Stomach smooth muscle (tissue), 2 donors: Measurements from ENCODE around the gene CANX.

Source experiments
- H3K27ac ChIP-seq: one replicate; pipeline ENCODE4 v1.7.0; 2013; ENCODE audit warnings: mild to moderate bottlenecking, low read length, inconsistent platforms
- H3K27me3 ChIP-seq, 2 donors: one replicate each; pipeline ENCODE4 v1.7.0; 2013; ENCODE audit warnings: low read length in 2 of 2; ENCODE audit not compliant: insufficient read depth in 2 of 2, control insufficient read depth in 1 of 2
- H3K36me3 ChIP-seq, 2 donors: one replicate each; pipeline ENCODE4 v1.7.0; 2013; ENCODE audit warnings: low read length in 2 of 2; ENCODE audit not compliant: control insufficient read depth in 2 of 2, insufficient read depth in 2 of 2
- H3K4me1 ChIP-seq: one replicate; pipeline ENCODE4 v1.7.0; 2013; ENCODE audit warnings: low read length; ENCODE audit not compliant: control insufficient read depth, insufficient read depth
- H3K4me3 ChIP-seq, 2 donors: one replicate each; pipeline ENCODE4 v1.7.0; 2013; ENCODE audit warnings: low read length in 2 of 2
- H3K9ac ChIP-seq, 2 donors: one replicate each; pipeline ENCODE4 v1.7.0; 2013; ENCODE audit warnings: low read length in 2 of 2, mild to moderate bottlenecking in 1 of 2
- H3K9me3 ChIP-seq, 2 donors: one replicate each; pipeline ENCODE4 v1.7.0; 2013; ENCODE audit warnings: low read length in 2 of 2; ENCODE audit not compliant: control insufficient read depth in 2 of 2
- donor health status: healthy.
- donor health status: Pancreatic carcinoma.

The CANX gene

DNA sequence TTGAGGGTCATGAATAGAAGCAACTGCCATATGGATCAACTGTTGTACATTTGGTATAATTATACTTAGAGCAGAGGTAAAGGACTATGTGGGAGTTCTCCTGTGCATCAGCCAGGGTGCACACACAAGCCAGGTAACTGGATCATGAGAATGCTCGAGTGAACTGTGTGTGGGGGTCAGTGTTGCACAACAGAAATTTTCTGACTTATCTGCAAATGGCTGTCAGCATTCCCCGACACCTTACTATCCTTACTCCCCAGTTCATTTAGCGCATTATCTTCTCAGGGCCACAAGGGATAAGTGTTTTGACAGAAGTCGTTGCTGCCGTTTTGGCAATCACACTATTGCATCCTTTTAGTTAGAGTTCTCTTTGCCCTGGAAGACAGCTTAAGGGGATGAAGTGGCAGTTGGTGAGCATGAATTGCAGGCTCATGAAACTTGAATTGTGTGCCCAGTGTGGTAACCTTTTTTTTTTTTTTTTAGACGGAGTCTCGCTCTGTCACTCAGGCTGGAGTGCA, 1.7 kb downstream of the CANX start:
- H3K27me3 ChIP-seq, result no peaks in the 10 kb centered on the region
- H3K4me3 ChIP-seq, result peak overlapping the region; percentile 21 to 88
- peaks cover 0 to 3% of the 10 kb centered on the region in 2 donors for H3K36me3 ChIP-seq
- H3K9me3 ChIP-seq, result no peaks in the 10 kb centered on the region
- H3K9ac ChIP-seq, result peak overlapping the region; percentile 97 to 99
- no peak overlapping the region for H3K27ac ChIP-seq
- H3K4me1 ChIP-seq, result peaks cover 17% of the 10 kb centered on the region

DNA sequence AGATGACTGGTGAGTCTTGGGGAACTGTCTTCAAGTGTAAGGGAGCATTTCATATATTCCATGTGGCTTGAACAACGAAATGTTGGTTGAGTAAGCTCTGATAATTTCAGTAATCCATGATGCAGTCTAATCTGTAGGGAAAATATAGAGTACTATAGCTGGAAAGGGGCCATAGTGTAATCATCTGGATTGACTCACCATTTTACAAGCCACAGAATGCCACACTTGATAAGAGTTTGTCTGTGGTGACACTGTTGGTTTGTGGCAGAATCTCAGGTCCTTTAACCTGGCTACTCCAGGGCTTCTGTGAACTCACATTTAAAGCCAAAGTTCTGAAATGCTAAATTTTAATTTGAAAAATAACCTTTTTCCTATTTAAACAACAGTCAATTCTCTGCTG, 17.5 kb downstream of the CANX start:
- Histone ChIP-seq H3K4me3 (no peak overlapping the region), H3K27me3 (no peaks in the 10 kb centered on the region), H3K36me3 (peaks cover 40 to 45% of the 10 kb centered on the region in 2 donors), H3K27ac (no peak overlapping the region), H3K9me3 (no peaks in the 10 kb centered on the region), H3K4me1 (no peaks in the 10 kb centered on the region), H3K9ac (no peak overlapping the region)

DNA sequence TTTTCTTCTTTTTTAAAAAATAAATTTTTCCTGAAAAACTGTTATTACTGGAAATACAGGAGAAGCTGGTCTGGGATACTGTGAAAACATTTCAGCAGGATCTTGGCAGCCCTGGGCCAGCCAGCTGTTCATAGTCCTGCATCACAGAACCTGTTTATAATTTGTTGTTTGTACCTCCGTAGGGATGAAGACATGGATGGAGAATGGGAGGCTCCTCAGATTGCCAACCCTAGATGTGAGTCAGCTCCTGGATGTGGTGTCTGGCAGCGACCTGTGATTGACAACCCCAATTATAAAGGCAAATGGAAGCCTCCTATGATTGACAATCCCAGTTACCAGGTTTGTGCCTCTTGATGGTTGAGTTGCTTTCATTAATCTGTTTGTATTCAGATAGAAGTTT, 21.5 kb downstream of the CANX start:
- Histone ChIP-seq H3K9ac (no peak overlapping the region), H3K9me3 (no peaks in the 10 kb centered on the region), H3K4me3 (no peak overlapping the region), H3K36me3 (peaks cover 57 to 67% of the 10 kb centered on the region in 2 donors), H3K4me1 (no peaks in the 10 kb centered on the region), H3K27ac (no peak overlapping the region), H3K27me3 (no peaks in the 10 kb centered on the region)

GRCh38 chr5:179724163-179724562, 25.4 kb downstream of the CANX start:
- Histone ChIP-seq H3K4me3 (no peak overlapping the region), H3K9ac (no peak overlapping the region), H3K36me3 (peaks cover 56 to 61% of the 10 kb centered on the region in 2 donors), H3K4me1 (no peaks in the 10 kb centered on the region), H3K27me3 (no peaks in the 10 kb centered on the region), H3K27ac (no peak overlapping the region), H3K9me3 (no peaks in the 10 kb centered on the region)

DNA sequence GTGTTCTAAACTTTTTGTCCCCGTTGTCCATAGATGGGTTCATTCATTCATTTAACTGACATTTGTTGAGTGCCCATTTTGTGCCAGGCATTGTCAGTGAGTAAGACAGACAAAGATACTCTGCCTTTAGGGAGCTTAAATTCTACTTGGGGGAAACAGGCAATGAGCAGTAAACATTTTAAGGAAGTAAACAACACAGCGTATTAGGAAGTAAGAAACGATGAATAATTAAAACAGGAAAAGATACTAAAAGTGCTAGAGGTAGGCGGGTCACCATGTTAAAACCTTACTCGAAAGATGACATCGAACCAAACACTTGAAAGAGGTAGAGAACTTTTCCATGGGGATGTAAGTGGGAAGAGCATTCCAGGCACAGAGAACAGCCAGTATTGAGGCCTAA, 28.3 kb downstream of the CANX start:
- H3K36me3 ChIP-seq, result peaks cover 47 to 56% of the 10 kb centered on the region in 2 donors
- no peak overlapping the region for H3K9ac ChIP-seq
- no peaks in the 10 kb centered on the region for H3K9me3 ChIP-seq
- peaks cover 2% of the 10 kb centered on the region for H3K4me1 ChIP-seq
- H3K4me3 ChIP-seq, result no peak overlapping the region
- no peaks in the 10 kb centered on the region for H3K27me3 ChIP-seq
- H3K27ac ChIP-seq, result no peak overlapping the region

DNA sequence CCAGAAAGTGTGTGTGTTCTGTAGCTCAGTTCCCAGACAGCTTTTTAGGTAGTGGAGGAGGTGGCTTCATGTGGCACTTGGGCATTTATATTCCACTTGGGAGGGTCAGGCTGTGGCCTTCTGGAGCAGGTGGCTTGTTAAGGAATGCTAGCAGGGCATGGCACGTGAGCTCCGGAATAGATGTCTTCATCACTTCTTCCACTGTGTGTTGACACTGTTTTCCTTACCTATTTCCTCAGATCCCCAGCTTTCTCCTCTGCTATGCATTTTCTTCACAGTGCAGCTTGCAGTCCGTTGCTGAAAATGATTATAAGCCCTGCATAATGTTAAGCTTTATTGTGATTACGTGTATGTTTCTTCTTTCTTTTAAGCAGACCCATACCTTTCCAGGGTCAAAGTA, 30.5 kb downstream of the CANX start:
- H3K36me3 ChIP-seq, result peaks cover 33 to 36% of the 10 kb centered on the region in 2 donors
- peaks cover 5% of the 10 kb centered on the region for H3K4me1 ChIP-seq
- H3K27ac ChIP-seq, result no peak overlapping the region
- no peaks in the 10 kb centered on the region for H3K27me3 ChIP-seq
- H3K9me3 ChIP-seq, result no peaks in the 10 kb centered on the region
- no peak overlapping the region for H3K9ac ChIP-seq
- H3K4me3 ChIP-seq, result no peak overlapping the region

- H3K9me3 ChIP-seq, result no peaks in the 10 kb centered on the region
- H3K9ac ChIP-seq, result no peak overlapping the region
- peaks cover 28 to 31% of the 10 kb centered on the region in 2 donors for H3K36me3 ChIP-seq
- no peak overlapping the region for H3K4me3 ChIP-seq
- no peaks in the 10 kb centered on the region for H3K27me3 ChIP-seq
- peaks cover 9% of the 10 kb centered on the region for H3K4me1 ChIP-seq
- H3K27ac ChIP-seq, result no peak overlapping the region
These were observed 31.0 kb downstream of the CANX start for GRCh38 chr5:179729727-179730126.

DNA sequence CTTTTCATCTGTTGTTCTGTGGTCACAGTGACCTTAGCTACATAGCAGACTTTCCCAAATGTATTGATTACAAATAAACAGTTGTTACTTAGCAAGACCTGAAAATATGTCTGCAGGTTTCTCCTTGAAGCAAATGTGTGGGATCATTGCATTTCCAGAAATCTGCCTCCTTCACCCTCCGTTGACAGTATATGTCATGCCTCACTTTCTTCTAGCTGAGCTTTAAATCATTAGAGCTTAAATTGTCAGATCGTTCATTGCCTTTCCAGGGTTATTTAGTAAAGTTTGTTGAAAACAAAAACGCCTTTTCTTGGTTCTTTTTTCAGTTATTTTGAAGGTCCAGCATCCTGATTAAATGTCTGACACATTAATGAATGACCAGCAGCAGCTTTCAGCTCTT, 31.6 kb downstream of the CANX start:
- Histone ChIP-seq H3K27ac (no peak overlapping the region), H3K9me3 (no peaks in the 10 kb centered on the region), H3K9ac (no peak overlapping the region), H3K27me3 (no peaks in the 10 kb centered on the region), H3K4me1 (peaks cover 10% of the 10 kb centered on the region), H3K4me3 (no peak overlapping the region), H3K36me3 (peaks cover 24 to 27% of the 10 kb centered on the region in 2 donors)

GRCh38 chr5:179730852-179731251, 32.1 kb downstream of the CANX start:
- Histone ChIP-seq H3K9me3 (no peaks in the 10 kb centered on the region), H3K27ac (no peak overlapping the region), H3K27me3 (no peaks in the 10 kb centered on the region), H3K9ac (no peak overlapping the region), H3K4me1 (peaks cover 11% of the 10 kb centered on the region), H3K36me3 (peaks cover 24 to 27% of the 10 kb centered on the region in 2 donors), H3K4me3 (no peak overlapping the region)

GRCh38 chr5:179731791-179732411, 33.1 kb downstream of the CANX start:
- peak overlapping the region; percentile 25 for H3K27ac ChIP-seq
- H3K4me1 ChIP-seq, result peaks cover 18% of the 10 kb centered on the region
- H3K9ac ChIP-seq, result peak overlapping the region in 1 of 2 donors; percentile 58
- H3K9me3 ChIP-seq, result no peaks in the 10 kb centered on the region
- H3K4me3 ChIP-seq, result peak overlapping the region; percentile 42 to 87
- H3K36me3 ChIP-seq, result peaks cover 19 to 27% of the 10 kb centered on the region in 2 donors
- no peaks in the 10 kb centered on the region for H3K27me3 ChIP-seq

DNA sequence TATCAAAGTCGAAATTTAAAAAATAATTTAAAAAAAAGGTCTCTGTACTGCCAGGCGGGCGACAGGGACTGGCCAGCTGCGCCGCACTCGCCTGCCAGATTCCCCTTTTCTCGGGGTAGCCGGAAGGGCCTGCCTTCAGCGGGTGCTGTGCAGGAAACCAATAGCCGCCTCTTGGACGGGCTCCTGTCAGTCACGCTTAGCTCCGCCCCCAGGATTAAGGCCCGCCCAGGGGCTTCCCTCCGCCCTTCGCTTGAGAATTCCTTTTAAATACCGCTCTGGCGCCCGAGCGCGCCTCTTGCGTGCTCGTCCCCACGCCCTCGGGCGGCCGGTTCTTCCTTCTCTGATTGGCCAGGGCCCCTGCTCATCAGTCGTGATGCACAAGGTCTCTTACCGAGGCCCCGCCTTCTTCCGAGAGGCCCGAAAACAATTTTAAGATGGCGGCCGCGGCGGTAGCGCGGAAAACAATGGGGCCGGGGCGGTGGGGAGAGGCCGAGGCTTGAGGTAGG, 33.7 kb downstream of the CANX start, which contains the start of gene MAML1:
MAML1 (plus strand) TSS at position 411 of the 506 bp plus-strand sequence. CDS start 291 bp downstream, outside the sequence.
- Histone ChIP-seq H3K4me1 (peaks cover 18% of the 10 kb centered on the region), H3K27me3 (no peaks in the 10 kb centered on the region), H3K36me3 (peaks cover 13 to 22% of the 10 kb centered on the region in 2 donors), H3K27ac (peak within 1 kb of the TSS; percentile 76), H3K9ac (peak within 1 kb of the TSS; percentile 70 to 83), H3K4me3 (peak within 1 kb of the TSS; percentile 87 to 96), H3K9me3 (no peaks in the 10 kb centered on the region)
